T-helper 1 cell treated with Interleukin-12 subunit alpha and Interleukin-12 subunit beta and Interleukin-4 antibody, amounts not matched to agents 30 ng/mL and 1 ng/mL, for 36 hours (primary cell): Measurements from ENCODE around the gene MUC7. TPM values are rescaled to one million over a fixed set of nuclear protein-coding genes. Genes with fewer than 3 reads are reported as not detected.
"Not testable (repeated sequence)": the region's sequence is repeated elsewhere in the genome, so short reads cannot be mapped to it uniquely, and the experiment has no call there.

Experiments
- intact Hi-C: fragments of 100-400 bp; cut with micrococcal nuclease; formaldehyde crosslinking; loops from one replicate; pipeline ENCODE4 v1.15.1; 2024
- total RNA-seq: library from RNA; stranded (reverse); gene quantifications from 2 replicates; pipeline ENCODE4 v1.2.3, GENCODE V29; 2022

The MUC7 gene
- total RNA-seq = not detected in 2 replicates

- intact Hi-C loops = no loop called here
Observed at GRCh38 chr4:70471897-70472296, at the start of gene MUC7. TSS of gene MUC7 (plus strand) at chr4:70472197. CDS start at chr4:70474022, 1,825 bp downstream.

GRCh38 chr4:70425306-70425705 is 46.7 kb upstream of the MUC7 start:
- intact Hi-C loops = no loop called here

- intact Hi-C loops = no loop called here
Observed at GRCh38 chr4:70426789-70427188, 45.2 kb upstream of the MUC7 start.

GRCh38 chr4:70437197-70437596 is 34.8 kb upstream of the MUC7 start:
- intact Hi-C loops = no loop called here

DNA sequence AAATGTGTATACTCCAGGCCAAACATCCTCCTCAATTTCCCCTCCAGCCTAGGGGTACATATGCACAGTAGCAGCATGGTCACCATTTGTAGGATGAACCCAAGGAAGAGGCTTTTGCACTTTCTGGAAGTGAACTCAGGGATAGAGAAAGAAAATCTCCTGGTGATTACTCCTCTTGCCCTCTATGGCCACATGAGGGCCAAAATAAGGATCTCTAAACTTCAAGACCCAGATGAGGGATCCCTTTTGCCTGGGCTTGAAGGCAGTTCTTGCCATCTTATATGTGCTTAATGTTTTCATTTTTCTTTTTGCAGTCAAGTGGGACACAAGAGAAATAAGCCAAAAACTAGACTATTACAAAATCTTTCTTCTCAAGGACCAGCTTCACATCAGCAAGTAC is 29.5 kb upstream of the MUC7 start:
- intact Hi-C loops = no loop called here

- intact Hi-C loops = no loop called here
Observed at GRCh38 chr4:70443329-70443728, 28.7 kb upstream of the MUC7 start.

GRCh38 chr4:70449220-70449619 is 22.8 kb upstream of the MUC7 start:
- intact Hi-C loops = no loop called here

DNA sequence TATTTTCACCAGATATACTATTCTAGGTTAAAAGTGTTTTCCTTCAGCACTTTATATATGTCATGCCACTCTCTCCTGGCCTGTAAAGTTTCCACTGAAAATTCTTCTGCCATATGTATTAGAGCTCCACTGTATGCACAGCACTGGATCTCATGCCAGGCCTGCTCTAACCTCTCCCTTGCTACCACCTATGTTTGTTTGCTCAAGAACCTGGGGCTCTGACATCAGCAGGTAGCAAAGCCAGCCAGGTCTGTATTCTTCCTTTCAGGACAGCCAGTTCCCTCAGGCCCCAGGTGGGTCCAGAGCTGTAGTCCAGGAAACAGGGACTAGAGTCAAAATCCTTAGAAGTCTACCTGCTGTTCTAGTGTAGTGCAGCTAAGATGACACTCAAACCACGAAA is 19.1 kb upstream of the MUC7 start:
- intact Hi-C loops = no loop called here

DNA sequence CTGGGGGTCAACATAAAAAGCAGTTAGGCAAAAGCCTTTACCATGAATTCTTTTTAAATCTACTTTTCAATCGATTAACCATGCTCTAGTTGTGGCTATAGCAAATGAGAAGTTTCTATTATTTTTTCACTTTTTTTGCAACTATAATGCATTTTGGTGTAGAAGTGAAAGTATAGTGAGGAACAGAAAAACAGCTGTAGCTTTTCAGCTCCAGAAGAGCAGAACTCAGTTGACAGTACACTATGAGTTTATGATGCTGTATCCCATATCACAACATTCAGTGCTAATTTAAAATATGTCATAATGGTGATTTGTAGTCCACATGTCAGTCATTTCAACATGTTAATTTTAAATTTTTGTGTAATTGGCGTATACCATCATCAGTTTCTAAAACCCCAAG is 8.7 kb upstream of the MUC7 start:
- intact Hi-C loops = no loop called here

- intact Hi-C loops = no loop called here
Observed at GRCh38 chr4:70473679-70474078, 1.7 kb downstream of the MUC7 start.

GRCh38 chr4:70488748-70489147 is 16.8 kb downstream of the MUC7 start:
- intact Hi-C loops = no loop called here

- intact Hi-C loops = no loop called here
Observed at GRCh38 chr4:70496231-70496630, 24.2 kb downstream of the MUC7 start.

- intact Hi-C loops = not testable (repeated sequence)
Observed at GRCh38 chr4:70501838-70502237, 29.8 kb downstream of the MUC7 start.

- intact Hi-C loops = loop anchor here (1.0 to 2.0 kb wide), 5 partner anchors 54 to 1186 kb away; no protein-coding TSS in a partner anchor
Observed at GRCh38 chr4:70504733-70505132, 32.7 kb downstream of the MUC7 start.

DNA sequence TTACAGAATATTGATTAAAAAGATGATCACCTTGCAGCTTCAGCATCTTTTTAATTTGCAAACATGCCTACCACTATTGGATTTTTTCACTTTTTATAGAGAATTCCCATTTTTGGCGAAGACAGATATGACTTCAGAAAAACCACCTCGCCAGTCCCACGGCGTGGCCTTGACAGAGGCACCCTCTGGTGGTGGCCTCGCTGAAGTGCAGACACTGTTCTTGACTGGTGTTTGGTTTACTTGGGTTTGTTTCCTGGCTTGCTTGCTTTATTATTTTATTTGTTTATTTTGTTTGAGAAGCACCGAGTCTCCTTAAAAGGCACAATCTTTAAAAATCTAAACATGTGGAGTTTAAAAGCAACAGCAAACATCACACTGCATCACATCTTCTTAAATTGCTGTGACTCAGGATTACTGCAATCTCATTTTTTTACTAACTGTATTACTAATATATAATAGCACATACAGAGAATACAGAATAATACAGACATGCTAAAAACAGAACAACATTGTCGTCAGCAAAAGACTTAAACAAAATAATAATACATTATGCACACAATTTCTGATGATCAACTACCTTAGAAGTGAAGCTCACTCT is 33.3 kb downstream of the MUC7 start:
- intact Hi-C loops = loop anchor here (1.0 to 2.0 kb wide), 5 partner anchors 54 to 1187 kb away; no protein-coding TSS in a partner anchor

GRCh38 chr4:70508801-70509200 is 36.8 kb downstream of the MUC7 start:
- intact Hi-C loops = no loop called here

DNA sequence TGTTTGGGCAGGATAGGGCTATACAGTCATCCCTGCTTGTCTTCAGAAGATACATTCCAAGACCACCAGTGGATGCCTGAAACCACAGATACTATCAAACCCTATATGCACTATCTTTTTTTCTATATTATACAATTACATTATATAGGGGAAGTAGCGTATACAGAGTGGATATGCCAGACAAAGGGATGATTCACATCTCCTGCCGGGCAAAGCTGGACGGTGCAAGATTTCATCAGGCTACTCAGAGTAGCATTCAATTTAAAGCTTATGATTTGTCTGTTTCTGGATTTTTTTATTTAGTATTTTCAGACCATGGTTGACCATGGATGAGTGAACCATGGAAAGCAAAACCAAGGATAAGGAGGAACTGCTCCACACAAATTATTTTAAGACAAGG is 39.4 kb downstream of the MUC7 start:
- intact Hi-C loops = no loop called here

DNA sequence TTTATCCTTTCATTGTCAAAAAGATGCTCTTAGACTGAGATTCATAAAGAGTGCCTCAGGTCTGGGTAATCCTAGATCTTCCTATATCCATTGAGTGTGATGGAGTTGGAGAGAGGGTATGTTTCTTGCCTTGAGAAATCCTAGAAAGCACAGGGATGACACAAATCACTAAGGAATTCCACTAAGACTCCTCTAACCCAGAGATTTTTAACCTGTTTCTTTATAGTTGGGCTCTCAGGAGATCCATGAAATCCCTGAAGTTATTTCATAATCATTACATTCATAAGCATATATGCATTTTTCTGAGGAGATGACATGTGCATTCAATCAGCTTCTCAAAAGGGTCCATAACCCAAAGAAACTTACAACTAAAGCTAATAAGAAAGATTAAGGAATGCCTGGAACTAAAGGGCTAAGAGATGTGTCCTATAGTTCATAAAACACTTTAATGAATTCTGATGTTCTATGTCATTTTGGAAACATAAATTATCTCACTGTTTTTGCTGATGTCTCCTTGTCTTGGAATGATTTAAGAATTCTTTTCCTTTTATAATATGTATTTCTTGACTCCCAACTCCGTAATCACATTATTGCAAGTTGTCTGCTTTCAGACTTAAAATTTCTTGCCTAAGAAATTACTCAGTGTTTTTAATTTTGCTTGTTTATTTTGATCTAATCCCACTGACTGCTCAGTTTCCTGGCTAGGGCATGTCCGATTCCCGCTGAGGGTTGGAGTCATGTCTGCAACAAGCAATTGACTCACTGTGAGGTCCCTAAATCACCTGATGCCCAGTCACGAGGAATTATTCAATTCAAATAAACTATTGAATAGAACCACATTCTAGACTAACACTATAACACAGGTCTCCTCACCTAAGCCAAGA is 43.6 kb downstream of the MUC7 start:
- intact Hi-C loops = no loop called here

GRCh38 chr4:70518269-70518668 is 46.3 kb downstream of the MUC7 start, which contains the start of gene AMTN:
TSS of gene AMTN (plus strand) at chr4:70518569. CDS start at chr4:70518778, 209 bp downstream.
- intact Hi-C loops = no loop called here

GRCh38 chr4:70518716-70519115 is 46.7 kb downstream of the MUC7 start:
- intact Hi-C loops = no loop called here

DNA sequence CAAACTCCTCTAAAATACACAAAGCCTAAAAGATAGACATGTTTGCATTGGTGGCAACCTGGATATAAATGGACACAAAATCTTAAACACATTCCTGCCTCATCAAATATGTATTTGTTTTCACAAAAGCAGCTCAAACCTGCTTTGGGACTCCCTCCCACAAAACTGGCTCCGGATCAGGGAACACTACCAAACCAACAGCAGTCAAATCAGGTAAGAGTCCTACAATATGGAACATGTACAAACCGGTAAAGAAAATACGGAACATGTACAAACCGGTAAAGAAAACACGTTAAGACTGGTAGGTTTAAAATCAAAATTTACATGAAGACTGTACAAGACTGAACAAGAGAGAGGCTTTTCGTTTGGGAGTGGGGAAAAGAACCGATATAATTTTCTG is 50.6 kb downstream of the MUC7 start:
- intact Hi-C loops = no loop called here

GRCh38 chr4:70530997-70531396 is 59.0 kb downstream of the MUC7 start:
- intact Hi-C loops = no loop called here

- intact Hi-C loops = no loop called here
Observed at GRCh38 chr4:70531981-70532380, 60.0 kb downstream of the MUC7 start.
